HG03097 (cell line): ENCODE measurements around the gene DUSP6.
"Not testable (repeated sequence)": the region's sequence is repeated elsewhere in the genome, so short reads cannot be mapped to it uniquely, and the experiment has no call there.

Experiments
- ATAC-seq: cut with Tn5 transposase; IDR thresholded peaks from one replicate; pipeline ENCODE4 v1.9.1; 2021; ENCODE audit not compliant: unreplicated experiment, low FRiP score

The DUSP6 gene

GRCh38 chr12:89353188-89353822, 1.0 kb upstream of the DUSP6 start:
- no peak for ATAC-seq

DNA sequence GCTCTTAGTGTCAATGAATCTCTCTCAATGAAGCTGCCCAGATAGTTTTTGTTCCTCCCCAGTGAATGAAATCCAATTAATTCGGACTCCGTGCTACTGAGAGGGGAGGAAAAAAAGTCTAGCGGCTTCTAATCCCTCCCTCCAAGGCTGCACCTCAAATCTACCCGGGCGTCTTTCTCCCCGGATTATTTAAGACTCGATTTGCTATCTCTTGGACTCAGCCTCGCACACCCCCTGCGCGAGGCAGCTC, 134 bp downstream of the DUSP6 start:
- no peak for ATAC-seq

DNA sequence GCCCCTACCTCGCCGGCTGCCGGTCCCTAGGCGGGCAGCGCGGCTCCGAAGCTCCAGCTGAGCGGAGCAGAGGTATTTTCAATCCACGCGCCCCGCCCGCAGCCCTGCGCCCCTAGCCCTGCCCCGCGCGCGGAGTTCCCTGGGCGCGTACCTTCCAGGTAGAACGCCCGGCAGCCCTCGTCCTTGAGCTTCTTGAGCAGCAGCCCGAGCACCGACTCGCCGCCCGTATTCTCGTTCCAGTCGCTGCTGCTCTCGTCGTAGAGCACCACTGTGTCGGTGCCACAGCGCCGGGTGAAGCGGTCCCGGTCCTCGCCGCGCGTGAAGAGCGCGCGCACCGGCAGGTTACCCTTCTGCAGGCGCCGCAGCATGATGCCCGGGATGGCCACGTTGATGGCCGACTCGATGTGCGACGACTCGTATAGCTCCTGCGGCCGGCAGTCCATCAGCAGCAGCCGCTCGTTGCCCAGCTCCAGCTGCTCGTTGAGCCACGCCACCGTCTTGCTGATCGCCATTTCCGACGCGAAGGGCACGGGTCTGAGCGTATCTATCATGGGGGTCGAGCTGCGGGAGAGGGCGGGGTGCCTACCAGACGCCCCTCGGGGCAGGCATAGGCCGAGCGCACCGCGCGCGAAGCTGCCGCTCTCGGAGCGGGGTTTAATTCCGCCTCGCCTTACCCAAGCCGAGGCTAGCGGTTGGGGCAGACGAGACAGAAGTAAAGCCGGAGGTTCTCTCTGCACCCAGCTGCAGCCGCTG, 636 bp downstream of the DUSP6 start:
- ATAC-seq = peak; percentile 14

DNA sequence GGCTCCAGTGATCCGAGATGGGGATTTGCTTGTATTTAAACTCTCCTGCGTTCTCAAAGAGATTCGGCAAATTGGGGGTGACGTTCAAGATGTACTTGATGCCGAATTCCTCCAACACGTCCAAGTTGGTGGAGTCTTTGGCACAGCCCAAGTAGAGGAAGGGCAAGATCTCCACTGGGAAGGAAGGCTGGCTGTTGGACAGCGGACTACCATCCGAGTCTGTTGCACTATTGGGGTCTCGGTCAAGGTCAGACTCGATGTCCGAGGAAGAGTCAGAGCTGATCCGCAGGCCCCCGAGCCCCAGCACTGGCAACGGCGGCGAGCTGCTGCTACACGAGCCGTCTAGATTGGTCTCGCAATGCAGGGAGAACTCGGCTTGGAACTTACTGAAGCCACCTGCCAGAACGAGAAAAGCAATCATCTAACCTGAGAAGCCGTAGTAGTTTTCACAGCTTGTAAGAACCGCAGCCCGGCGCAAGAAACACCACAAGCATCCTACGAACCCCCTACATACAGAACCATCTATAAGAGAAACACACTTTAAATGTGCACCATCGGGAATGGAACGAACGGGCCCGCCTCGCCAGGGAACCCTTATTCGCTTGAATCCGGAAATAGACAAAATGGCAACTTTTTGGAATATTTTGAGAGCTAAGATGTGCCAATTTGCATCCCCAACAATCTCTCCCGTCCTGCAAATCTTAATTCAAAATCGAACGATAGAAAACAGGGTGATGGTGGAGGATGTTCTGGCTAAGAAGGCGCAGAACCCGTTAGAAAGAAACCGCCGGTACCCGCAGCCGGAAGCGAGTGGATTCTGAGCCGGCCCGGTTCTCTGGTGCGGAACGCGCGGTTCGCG, 1.4 kb downstream of the DUSP6 start:
- no peak for ATAC-seq

DNA sequence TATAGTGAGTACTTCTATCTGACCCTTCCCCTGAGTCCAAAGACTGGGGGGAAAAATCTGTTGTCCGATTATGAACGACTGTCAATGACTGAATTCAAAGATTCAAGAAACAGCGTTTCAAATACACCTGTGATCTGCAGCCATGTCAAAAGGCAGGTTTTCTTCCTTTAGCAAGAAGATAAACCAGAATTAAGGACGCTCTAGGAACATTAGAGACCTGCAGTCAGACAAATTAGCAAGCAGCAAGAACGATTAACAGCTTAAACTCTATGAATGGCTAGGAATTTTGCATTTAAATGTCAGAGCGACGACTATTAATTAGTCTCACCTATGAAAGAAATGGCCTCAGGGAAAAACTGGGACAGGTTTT, 2.1 kb downstream of the DUSP6 start:
- ATAC-seq = no peak

DNA sequence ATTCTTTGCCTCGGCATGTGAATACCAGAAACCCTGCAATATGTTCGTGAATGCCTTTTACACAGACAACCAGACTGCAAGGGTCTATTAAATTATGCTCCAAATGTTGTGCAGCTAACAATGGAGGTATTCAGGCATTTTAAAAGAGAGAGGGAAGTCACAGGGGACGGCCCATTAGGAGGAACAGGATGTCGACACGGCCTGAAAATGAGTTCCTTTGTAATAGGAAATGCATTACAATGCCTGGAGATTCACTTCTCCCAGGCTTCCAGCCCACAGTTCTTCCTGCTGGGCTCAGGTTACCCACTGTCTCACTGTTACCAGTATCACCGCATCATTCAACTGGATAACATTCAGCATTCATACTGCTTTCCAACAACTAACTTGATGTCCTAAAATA, 2.5 kb downstream of the DUSP6 start:
- ATAC-seq = no peak

DNA sequence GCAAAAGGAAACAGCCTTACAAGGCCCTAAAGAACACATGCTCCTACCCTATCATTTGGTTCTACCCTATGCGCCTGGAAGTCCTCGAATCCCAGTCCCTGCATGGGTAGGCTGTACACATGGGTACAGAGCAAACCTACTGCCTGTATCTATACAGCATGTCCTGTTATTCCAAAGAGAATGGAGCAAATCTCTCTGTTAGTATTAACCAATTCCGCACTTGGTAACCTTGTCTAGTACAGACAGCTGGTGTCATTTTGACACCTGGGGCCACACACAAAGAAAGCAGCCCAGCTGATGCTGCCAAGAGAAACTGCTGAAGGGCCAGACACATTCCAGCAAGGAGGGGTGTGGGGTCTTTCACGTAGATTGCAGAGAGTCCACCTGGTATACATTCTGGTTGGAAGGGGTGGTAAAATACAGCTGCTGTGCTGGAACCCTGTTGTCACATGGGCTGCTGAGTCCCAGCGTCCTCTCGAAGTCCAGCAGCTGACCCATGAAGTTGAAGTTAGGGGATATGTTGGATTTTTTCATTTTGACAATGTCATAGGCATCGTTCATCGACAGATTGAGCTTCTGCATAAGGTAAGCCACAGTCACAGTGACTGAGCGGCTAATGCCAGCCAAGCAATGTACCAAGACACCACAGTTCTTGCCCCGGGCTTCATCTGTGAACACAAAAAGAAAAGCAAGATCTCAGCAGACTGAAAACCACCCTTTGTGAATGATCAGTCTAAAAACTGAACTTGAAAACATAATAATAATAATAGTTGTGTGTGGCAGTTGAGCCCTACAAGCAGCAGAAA, 3.2 kb downstream of the DUSP6 start:
- no peak for ATAC-seq

GRCh38 chr12:89347325-89347829, 4.9 kb downstream of the DUSP6 start:
- no peak for ATAC-seq

- peak; percentile 12 for ATAC-seq
These were observed 5.5 kb downstream of the DUSP6 start for GRCh38 chr12:89346741-89347324.

GRCh38 chr12:89345830-89346740, 6.2 kb downstream of the DUSP6 start:
- peak; percentile 98 for ATAC-seq

DNA sequence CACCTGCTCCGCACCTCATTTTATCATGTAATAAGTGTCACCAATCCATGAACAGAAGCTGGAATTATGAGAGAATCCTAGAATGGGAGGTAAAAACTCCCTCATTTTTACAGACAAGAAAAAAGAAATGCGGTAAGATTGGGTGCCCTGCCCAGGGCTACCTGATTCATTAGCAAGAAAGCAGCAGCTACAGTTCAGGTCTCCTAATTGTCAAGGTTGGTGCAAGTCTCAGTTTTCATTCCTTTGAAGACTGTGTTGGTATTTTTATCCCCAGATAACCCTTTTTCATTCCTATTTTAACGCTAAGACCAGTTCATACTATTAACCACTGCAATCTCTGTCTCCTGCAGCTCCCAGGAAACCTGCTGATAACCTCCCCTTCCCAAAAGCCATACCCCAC, 6.9 kb downstream of the DUSP6 start:
- ATAC-seq = no peak

DNA sequence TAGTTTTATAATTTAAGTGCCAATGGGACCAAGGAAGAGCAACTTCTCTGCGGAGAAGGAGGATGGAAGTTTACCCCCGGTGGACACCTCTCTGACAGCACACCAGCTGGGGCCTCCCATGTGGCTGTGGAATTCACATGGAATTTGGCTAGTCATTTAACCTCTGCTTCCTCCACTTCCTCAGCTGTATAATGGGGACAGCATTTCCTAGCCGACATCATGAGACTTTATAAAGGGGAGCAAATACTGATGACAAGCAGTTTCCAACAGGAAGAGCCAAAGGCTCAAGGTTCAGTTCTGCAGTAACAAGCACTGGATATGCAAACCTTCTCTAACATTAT, 7.5 kb downstream of the DUSP6 start:
- no peak for ATAC-seq

DNA sequence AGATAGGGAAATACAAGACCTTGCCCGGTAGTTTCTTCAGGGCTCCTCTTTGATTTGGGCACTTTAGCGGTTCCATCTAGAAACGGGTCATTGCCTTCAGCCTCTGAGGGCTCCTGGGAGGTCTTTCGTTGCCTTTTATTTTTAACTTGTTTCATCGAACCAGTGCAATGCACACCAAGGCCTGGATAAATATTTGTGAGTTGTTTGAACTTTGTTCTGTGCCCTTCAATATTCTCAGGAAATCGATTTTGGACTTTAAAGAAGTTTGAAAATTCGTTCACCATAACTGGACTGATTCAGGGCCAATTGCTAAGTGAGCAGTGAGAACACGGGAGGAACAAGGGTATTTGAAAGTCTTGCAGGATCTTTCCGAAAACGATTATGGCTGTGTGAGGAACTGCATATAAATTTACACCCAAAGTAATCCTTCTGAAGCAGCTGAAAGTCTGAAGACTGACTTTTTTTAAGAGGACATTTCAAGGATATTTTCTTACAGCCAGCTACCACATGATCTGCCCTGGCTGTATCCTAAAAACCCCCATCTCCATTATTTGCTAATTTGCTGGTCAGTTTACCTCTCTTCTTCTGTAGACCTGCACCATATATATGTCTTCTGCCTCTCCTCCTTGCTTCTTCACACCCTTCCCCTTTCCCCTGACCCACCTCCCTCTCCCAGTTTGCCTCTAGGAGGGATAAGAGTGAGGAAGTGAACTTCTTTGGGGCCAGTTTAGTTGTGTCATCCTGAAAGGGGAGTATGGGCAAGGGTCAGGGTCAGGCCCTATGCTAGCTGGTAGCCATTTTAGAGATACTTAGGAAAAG, 8.0 kb downstream of the DUSP6 start:
- no peak for ATAC-seq

- no peak for ATAC-seq
These were observed 9.2 kb downstream of the DUSP6 start for GRCh38 chr12:89343127-89343526.

- no peak for ATAC-seq
These were observed 11.4 kb downstream of the DUSP6 start for GRCh38 chr12:89340861-89341260.

DNA sequence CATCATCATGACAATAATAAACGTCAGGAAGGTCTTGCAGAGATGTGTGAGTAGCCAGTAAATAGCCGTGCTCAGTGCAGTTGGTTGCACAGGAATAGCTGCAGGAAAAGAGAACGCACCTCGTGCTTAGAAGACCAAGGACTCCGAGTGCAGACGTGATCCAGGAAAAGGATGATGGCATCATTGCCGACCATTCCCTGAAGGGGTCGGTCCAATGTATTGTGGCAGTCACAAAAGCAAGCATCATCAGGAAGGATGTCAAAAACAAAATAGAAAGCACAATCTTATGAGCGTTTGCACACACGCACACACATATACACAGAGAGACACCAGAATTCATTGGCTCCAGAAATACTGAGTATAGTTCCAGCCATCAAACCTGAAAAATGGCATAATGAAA, 12.8 kb downstream of the DUSP6 start:
- no peak for ATAC-seq

GRCh38 chr12:89337136-89337535, 15.2 kb downstream of the DUSP6 start:
- ATAC-seq = not testable (repeated sequence)

GRCh38 chr12:89335452-89336244, 16.7 kb downstream of the DUSP6 start:
- ATAC-seq = no peak
